Upper lobe of left lung (tissue), 6 donors: Measurements from ENCODE around the gene ANXA4. TPM values are rescaled to one million over a fixed set of nuclear protein-coding genes. Genes with fewer than 3 reads are reported as not detected.

Source experiments
- ATAC-seq, 2 donors: fragments of 200-7000 bp; cut with Tn5 transposase; one replicate each; pipeline ENCODE4 v1.9.1; 2022; ENCODE audit warnings: mild to moderate bottlenecking in 2 of 2, moderate library complexity in 2 of 2; ENCODE audit not compliant: low FRiP score in 2 of 2
- DNase-seq, 2 donors: peaks; one replicate each; pipeline ENCODE4 v3.0.0-alpha.2; 2019 to 2020
- H3K27ac ChIP-seq, 4 donors: fragments of 200-600 bp; sonication (generic); one replicate each; pipeline ENCODE4 v1.5.1; 2016 to 2019
- H3K27me3 ChIP-seq, 4 donors: fragments of 200-600 bp; sonication (generic); one replicate each; pipeline ENCODE4 v1.5.1; 2017 to 2019
- H3K36me3 ChIP-seq, 4 donors: fragments of 200-600 bp; sonication (generic); one replicate each; pipeline ENCODE4 v1.5.1; 2016 to 2019
- H3K4me1 ChIP-seq, 4 donors: fragments of 200-600 bp; sonication (generic); one replicate each; pipeline ENCODE4 v1.5.1; 2018 to 2019
- H3K4me3 ChIP-seq, 4 donors: fragments of 200-600 bp; sonication (generic); one replicate each; pipeline ENCODE4 v1.5.1; 2017 to 2019; ENCODE audit warnings: mild to moderate bottlenecking in 2 of 4, moderate library complexity in 1 of 4
- H3K9me3 ChIP-seq, 4 donors: fragments of 200-600 bp; sonication (generic); one replicate each; pipeline ENCODE4 v1.5.1; 2018 to 2019
- EP300 ChIP-seq, 4 donors: sonication (generic); formaldehyde crosslinking; IDR thresholded peaks; one replicate each; pipeline ENCODE4 v1.5.1; 2017; ENCODE audit warnings: antibody characterized with exemption in 4 of 4, control low read depth in 2 of 4
- POLR2A ChIP-seq, 4 donors: fragments of 450-650 bp; IDR thresholded peaks; one replicate each; pipeline ENCODE4 v1.5.1; 2016 to 2017; ENCODE audit warnings: antibody characterized with exemption in 4 of 4, mild to moderate bottlenecking in 2 of 4
- POLR2AphosphoS5 ChIP-seq, 2 donors: sonication (generic); formaldehyde crosslinking; IDR thresholded peaks; one replicate each; pipeline ENCODE4 v1.5.1; 2017; ENCODE audit warnings: antibody characterized with exemption in 2 of 2
- WGBS, 2 donors: methylation state at CpG; one replicate each; pipeline ENCODE4 v1.1.5; 2017 to 2018; 5-methylcytosine and 5-hydroxymethylcytosine counted together
- total RNA-seq, 6 donors: library from RNA; depleted of rRNA in 4 of 6; stranded (reverse); fragments of >200 nt in 4 of 6; gene quantifications; one replicate each; pipeline versions ENCODE4 v1.1.0 to v1.2.1, GENCODE V29; 2016 to 2021
- TF ChIP-seq, protein P1 (sequence below), 6 experiments: fragments of 450-650 bp in 4 of 6; fragments of 200-600 bp in 2 of 6; sonication (generic) in 2 of 6; IDR thresholded peaks; one replicate each; pipeline ENCODE4 v1.5.1; 2016 to 2019; ENCODE audit warnings: antibody characterized with exemption in 6 of 6
- donor health status: DM: no; HTN: no; CAD: no; lungs with moderate emphysema.
- donor health status: DM: no; HTN: yes; CAD: no; lungs with severe emphysema.

ANXA4 gene
- 100 to 1,000 TPM in 5 of 6 donors, 10 to 100 TPM in 1; 84.0 to 214 (median 161) TPM for total RNA-seq

- Histone ChIP-seq H3K27ac (peak within 1 kb of the TSS; percentile 94 to 98 (median 98)), H3K4me3 (peak within 1 kb of the TSS; percentile 56 to 84 (median 60)), H3K4me1 (peaks cover 21 to 49% (median 29%) of the 10 kb centered on the region in 4 donors), H3K27me3 (no peaks in the 10 kb centered on the region), H3K36me3 (no peaks in the 10 kb centered on the region), H3K9me3 (no peaks in the 10 kb centered on the region)
- DNase-seq (peak; percentile 95), ATAC-seq (peak; percentile 92 to 95)
- TF ChIP-seq, protein P1, sequence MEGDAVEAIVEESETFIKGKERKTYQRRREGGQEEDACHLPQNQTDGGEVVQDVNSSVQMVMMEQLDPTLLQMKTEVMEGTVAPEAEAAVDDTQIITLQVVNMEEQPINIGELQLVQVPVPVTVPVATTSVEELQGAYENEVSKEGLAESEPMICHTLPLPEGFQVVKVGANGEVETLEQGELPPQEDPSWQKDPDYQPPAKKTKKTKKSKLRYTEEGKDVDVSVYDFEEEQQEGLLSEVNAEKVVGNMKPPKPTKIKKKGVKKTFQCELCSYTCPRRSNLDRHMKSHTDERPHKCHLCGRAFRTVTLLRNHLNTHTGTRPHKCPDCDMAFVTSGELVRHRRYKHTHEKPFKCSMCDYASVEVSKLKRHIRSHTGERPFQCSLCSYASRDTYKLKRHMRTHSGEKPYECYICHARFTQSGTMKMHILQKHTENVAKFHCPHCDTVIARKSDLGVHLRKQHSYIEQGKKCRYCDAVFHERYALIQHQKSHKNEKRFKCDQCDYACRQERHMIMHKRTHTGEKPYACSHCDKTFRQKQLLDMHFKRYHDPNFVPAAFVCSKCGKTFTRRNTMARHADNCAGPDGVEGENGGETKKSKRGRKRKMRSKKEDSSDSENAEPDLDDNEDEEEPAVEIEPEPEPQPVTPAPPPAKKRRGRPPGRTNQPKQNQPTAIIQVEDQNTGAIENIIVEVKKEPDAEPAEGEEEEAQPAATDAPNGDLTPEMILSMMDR (IDR thresholded peaks at IDR 0.05), result peak in 1 of 6 experiments; percentile 26
- TF ChIP-seq EP300 (IDR thresholded peaks at IDR 0.05), result peak in 1 of 4 donors; percentile 8
- TF ChIP-seq POLR2A (IDR thresholded peaks at IDR 0.05), result peak; percentile 12 to 96 (median 80)
- peak; percentile 69 to 93 for TF ChIP-seq POLR2AphosphoS5 (IDR thresholded peaks at IDR 0.05)
- 0 to 1% methylated on average over 9 to 56 of the region's 75 CpGs for WGBS, 2 donors
Observed at GRCh38 chr2:69741575-69742321, at the start of gene ANXA4. ANXA4 (plus strand) TSS chr2:69742134; CDS start chr2:69781566, 39,432 bp downstream.

DNA sequence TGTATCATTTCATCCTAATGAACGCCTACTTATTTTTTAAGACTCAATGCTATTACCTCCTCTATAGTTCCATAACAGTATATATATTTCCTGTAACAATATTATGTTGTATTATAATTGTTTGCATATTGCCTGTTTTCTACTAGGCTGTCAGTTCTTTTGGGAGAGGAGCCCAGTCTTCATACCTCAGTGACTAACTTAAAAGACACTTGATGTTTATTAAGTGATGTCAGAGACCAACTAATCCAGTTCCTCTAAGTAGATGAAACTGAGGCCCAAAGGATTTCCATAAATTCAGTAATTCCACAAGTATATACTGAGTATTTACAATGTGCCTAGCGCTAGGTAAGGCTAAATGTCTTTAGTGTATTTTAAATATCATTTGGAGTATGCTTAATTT is 49.5 kb upstream of the ANXA4 start:
- peaks cover 19 to 27% (median 23%) of the 10 kb centered on the region in 4 donors for H3K4me1 ChIP-seq
- H3K27me3 ChIP-seq, result no peaks in the 10 kb centered on the region
- ATAC-seq, result no peak
- 94 to 98% methylated on average over 2 of the region's 2 CpGs for WGBS, 2 donors
- TF ChIP-seq, protein P1 (IDR thresholded peaks at IDR 0.05), result no peak
- TF ChIP-seq POLR2AphosphoS5 (IDR thresholded peaks at IDR 0.05), result no peak
- TF ChIP-seq POLR2A (IDR thresholded peaks at IDR 0.05), result no peak
- no peak for TF ChIP-seq EP300 (IDR thresholded peaks at IDR 0.05)
- no peak for DNase-seq
- no peak overlapping the region for H3K4me3 ChIP-seq
- H3K36me3 ChIP-seq, result no peaks in the 10 kb centered on the region
- H3K9me3 ChIP-seq, result no peaks in the 10 kb centered on the region
- H3K27ac ChIP-seq, result no peak overlapping the region

DNA sequence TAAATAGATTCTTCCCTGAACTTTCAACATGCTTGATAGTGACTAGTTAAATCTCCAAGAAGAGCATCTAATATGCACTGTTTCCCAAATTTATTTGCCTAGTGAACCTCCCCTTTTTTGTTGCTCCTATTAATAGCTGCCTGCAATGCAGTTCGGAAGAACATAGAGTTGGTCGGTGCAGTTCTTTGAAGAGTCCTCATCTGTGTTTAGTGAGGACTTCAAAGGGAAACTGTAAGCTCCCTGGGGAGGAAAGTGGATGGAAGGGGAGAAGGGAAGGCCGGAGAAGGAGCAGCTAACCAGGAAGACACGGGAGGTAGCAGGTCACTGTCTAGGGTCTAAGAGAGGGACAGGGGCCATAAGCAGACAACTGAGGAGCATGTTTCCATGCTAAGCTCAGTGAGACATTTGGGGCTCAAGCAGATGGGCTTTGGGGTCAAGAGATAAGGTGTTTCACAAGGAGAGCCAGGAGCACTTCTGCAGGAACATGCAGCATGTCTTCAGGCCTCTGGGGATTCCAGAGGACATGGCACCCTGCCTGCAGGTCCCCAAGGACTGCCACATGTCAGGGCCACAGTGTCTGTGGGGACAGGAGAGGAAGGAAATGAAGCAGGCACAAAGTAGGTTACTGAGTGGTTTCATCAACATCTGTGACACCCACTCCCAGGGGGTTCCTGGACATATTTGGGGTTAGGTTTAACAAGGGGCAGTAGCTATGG is 48.7 kb upstream of the ANXA4 start:
- H3K36me3 ChIP-seq, result no peaks in the 10 kb centered on the region
- H3K27ac ChIP-seq, result no peak overlapping the region
- H3K27me3 ChIP-seq, result no peaks in the 10 kb centered on the region
- no peaks in the 10 kb centered on the region for H3K9me3 ChIP-seq
- TF ChIP-seq POLR2A (IDR thresholded peaks at IDR 0.05), result no peak
- DNase-seq (peak in 1 of 2 donors; percentile 53), ATAC-seq (peak in 1 of 2 donors; percentile 32)
- H3K4me3 ChIP-seq, result no peak overlapping the region
- WGBS, 2 donors, result 53 to 55% methylated on average over 4 of the region's 4 CpGs
- peaks cover 19 to 27% (median 23%) of the 10 kb centered on the region in 4 donors for H3K4me1 ChIP-seq

DNA sequence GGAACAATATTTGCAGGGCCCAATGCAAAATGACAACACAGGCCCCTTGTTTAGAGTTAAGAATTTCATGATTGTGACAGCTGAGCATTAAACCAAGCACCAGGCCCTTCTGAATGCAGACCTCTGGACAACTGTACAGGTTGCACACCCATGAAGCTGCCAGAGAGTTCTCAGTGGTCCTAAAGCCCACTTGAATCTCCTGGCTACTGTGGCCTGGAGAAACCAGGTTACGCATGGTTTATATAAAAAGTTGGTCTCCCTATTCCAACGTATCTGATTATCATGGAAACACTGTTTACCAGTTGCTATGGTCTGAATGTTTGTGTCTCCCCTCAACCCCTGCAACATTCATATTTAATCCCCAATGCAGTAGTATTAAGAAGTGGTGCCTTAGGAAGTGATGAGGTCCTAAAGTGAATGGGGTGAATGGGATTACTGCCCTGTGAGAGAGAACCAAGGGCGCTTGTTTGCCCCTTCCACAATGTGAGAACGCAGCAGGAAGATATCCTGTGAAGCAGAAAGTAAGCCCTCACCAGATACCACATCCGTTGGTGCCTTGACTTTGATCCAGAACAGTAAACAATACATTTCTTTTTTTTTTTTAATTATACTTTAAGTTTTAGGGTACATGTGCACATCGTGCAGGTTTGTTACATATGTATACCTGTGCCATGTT is 48.0 kb upstream of the ANXA4 start:
- Histone ChIP-seq H3K36me3 (no peaks in the 10 kb centered on the region), H3K27ac (no peak overlapping the region)
- 43 to 54% methylated on average over 6 of the region's 6 CpGs for WGBS, 2 donors

More for the DNA sequence above, 48.0 kb upstream of the ANXA4 start:
- ATAC-seq, result no peak
- TF ChIP-seq POLR2A (IDR thresholded peaks at IDR 0.05) (no peak), EP300 (IDR thresholded peaks at IDR 0.05) (no peak), POLR2AphosphoS5 (IDR thresholded peaks at IDR 0.05) (no peak)
- TF ChIP-seq, protein P1 (IDR thresholded peaks at IDR 0.05), result no peak
- Histone ChIP-seq H3K27me3 (no peaks in the 10 kb centered on the region), H3K4me3 (no peak overlapping the region), H3K9me3 (no peaks in the 10 kb centered on the region), H3K4me1 (peaks cover 19 to 27% (median 23%) of the 10 kb centered on the region in 4 donors)
- DNase-seq, result peak in 1 of 2 donors; percentile 35
